ENCODE measurements around the gene CDC42BPB. TPM values are rescaled to one million over a fixed set of nuclear protein-coding genes. Genes with fewer than 3 reads are reported as not detected.

CDC42BPB gene
- total and polyA plus RNA-seq, 2 of the 4 experiments (the other 2 are of a cell fraction), result 49.1 to 81.4 TPM

DNA sequence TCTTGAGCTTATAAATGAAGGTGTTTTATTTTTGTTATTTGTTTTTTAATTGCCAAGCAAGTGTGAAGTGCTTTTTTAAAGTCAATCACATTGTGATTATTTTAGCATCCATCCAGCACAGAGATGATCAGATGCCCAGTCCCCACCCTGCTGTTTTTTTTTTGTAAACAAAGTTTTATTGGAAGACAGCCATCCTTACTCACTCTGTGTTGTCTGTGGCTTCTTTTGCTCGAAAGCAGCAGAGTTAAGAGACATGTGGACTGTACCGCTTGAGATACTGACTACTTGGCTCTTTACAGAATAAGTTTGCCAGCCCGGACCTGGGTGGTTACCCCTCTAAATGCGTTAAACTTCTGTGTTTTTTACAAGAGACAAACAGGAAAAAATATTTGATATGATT lies 165.8 kb downstream of the CDC42BPB start:
- Histone ChIP-seq H3K4me3 (ENCODE audit: insufficient read depth, low read depth, low read length) (no peak overlapping the region), H3K4me1 (ENCODE audit: control insufficient read depth, insufficient read depth, low read length) (peaks cover 4% of the 10 kb centered on the region; the same call in 1 of the 2 replicates), H3K36me3 (ENCODE audit: control insufficient read depth, insufficient read depth, low read length) (peaks cover 14% of the 10 kb centered on the region), H3K4me2 (ENCODE audit: low read depth, low read length) (no peak overlapping the region), H2BK20ac (ENCODE audit: low read depth, low read length) (no peak overlapping the region), H2BK15ac (ENCODE audit: low read depth, low read length) (no peak overlapping the region), H2BK120ac (ENCODE audit: low read depth, low read length) (no peak overlapping the region), H3K18ac (ENCODE audit: low read depth, low read length) (no peak overlapping the region), H3K9me1 (ENCODE audit: insufficient read depth, low read length) (peaks cover 10% of the 10 kb centered on the region), H3K9ac (ENCODE audit: low read depth, low read length) (no peak overlapping the region), H3K9me3 (ENCODE audit: control insufficient read depth, insufficient read depth, low read length) (no peaks in the 10 kb centered on the region), H2AK5ac (ENCODE audit: low read depth, low read length) (no peak overlapping the region), H2AFZ (replicated peaks; ENCODE audit: low read length, poor library complexity) (no peak overlapping the region), H3K27me3 (ENCODE audit: control insufficient read depth, insufficient read depth, low read length) (no peaks in the 10 kb centered on the region), H3K14ac (replicated peaks; ENCODE audit: low read depth, low read length) (no peak overlapping the region), H3K4ac (ENCODE audit: low read depth, low read length) (no peak overlapping the region), H4K20me1 (ENCODE audit: insufficient read depth, low read length) (peaks cover 14% of the 10 kb centered on the region; the same call in 1 of the 2 replicates), H4K91ac (ENCODE audit: insufficient read depth, low read depth, low read length) (no peak overlapping the region), H3K56ac (ENCODE audit: extremely low read depth, insufficient read depth, low read length) (no peak overlapping the region), H3K79me1 (ENCODE audit: low read depth in 1 of 2, low read length in 2 of 2) (peaks cover 0 to 10% of the 10 kb centered on the region in 2 experiments; a peak in 1 of 4 replicates), H3K27ac (ENCODE audit: insufficient read depth, low read length) (no peak overlapping the region), H2BK5ac (ENCODE audit: low read depth, low read length, poor library complexity, severe bottlenecking) (no peak overlapping the region), H4K5ac (ENCODE audit: low read depth, low read length) (no peak overlapping the region), H3K23ac (ENCODE audit: low read depth, low read length) (no peak overlapping the region), H2AK9ac (replicated peaks; ENCODE audit: low read depth, low read length, poor library complexity) (no peak overlapping the region), H4K8ac (ENCODE audit: low read depth in 2 of 2, low read length in 2 of 2) (no peak overlapping the region)
- intact Hi-C loops (cut with micrococcal nuclease), result loop anchor here (5.0 kb wide), 1 partner anchor 94 kb away; no protein-coding TSS in a partner anchor
- POLR2A ChIA-PET (ENCODE audit: unreplicated experiment), result no interaction called here
- in situ Hi-C loops (cut with MboI; ENCODE audit: low sequenced_read_pairs), result loop anchor here (10.0 kb wide), 1 partner anchor 107 kb away; no protein-coding TSS in a partner anchor
- no TSS peak for BruUV-seq (replicated peaks)
- ATAC-seq (ENCODE audit: low read depth), result peak; percentile 25; the same call in 1 of the 2 replicates
- TF ChIP-seq, protein P1, sequence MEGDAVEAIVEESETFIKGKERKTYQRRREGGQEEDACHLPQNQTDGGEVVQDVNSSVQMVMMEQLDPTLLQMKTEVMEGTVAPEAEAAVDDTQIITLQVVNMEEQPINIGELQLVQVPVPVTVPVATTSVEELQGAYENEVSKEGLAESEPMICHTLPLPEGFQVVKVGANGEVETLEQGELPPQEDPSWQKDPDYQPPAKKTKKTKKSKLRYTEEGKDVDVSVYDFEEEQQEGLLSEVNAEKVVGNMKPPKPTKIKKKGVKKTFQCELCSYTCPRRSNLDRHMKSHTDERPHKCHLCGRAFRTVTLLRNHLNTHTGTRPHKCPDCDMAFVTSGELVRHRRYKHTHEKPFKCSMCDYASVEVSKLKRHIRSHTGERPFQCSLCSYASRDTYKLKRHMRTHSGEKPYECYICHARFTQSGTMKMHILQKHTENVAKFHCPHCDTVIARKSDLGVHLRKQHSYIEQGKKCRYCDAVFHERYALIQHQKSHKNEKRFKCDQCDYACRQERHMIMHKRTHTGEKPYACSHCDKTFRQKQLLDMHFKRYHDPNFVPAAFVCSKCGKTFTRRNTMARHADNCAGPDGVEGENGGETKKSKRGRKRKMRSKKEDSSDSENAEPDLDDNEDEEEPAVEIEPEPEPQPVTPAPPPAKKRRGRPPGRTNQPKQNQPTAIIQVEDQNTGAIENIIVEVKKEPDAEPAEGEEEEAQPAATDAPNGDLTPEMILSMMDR (conservative IDR thresholded peaks at IDR 0.05; ENCODE audit: low read depth, low read length), result no peak
- TF ChIP-seq SMC3 (IDR thresholded peaks at IDR 0.05; ENCODE audit: low read depth, low read length) (0 out of 2 replicates have a peak, but pooled peaks have one; percentile 9), FOS (IDR thresholded peaks at IDR 0.05; ENCODE audit: low read depth, low read length) (0 out of 2 replicates have a peak, but pooled peaks have one; percentile 4), MXI1 (IDR thresholded peaks at IDR 0.05; ENCODE audit: borderline replicate concordance, low read depth, low read length) (peak; percentile 82), CEBPB (IDR thresholded peaks at IDR 0.05; ENCODE audit: low read depth, low read length) (no peak)
- DNase-seq, result peak; percentile 82
- dilution Hi-C loops (cut with HindIII; ENCODE audit: low sequenced_read_pairs, unreplicated experiment), result no loop called here
- CTCF ChIA-PET, result no interaction called here
- WGBS, 2 experiments (ENCODE audit: extremely low coverage in 2 of 2, insufficient read length in 1 of 2), result no CpG with 5 or more reads among the region's 4 CpGs
